Measurements from ENCODE around the gene B4GALNT3. TPM values are rescaled to one million over a fixed set of nuclear protein-coding genes. Genes with fewer than 3 reads are reported as not detected.

B4GALNT3 gene
- total and polyA plus RNA-seq, 2 experiments from 2014 or later = 4.4 to 13.9 TPM

DNA sequence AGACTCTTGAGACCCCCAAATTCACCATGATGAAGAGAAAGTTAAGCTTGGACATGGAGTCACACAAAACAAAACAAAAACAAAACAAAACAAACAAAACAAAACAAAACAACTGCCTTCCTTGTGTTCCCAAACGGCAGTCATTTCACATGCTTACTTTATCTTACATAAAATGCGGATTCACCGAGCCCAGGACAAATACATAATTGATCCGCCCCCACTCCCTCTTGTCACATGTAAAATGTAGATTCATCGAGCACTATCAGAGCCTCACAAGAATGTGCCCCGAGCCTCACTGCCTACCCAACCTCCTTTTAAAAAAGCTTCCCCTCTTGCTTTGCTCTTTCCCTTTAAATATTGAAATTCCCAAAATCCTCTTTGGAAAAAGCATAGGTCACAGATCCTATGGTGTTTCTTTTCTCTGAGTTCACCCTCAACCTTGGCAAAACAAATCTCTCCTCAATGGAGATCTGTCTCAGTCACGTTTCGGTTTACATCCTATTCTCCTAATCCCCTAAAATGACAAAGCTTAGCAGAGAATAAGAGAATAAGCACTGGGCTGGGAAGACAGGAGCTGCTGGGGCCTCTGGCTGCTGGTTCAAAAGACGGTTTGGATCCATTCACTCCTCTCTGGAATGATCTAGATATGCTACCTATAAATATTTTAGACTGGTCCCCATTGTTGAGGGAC is 119.8 kb downstream of the B4GALNT3 start:
- Histone ChIP-seq H3K27me3 (no peaks in the 10 kb centered on the region), H3K9me2 (replicated peaks; ENCODE audit: insufficient read depth) (no peaks in the 10 kb centered on the region), H3K9me3 (ENCODE audit: low read depth) (no peaks in the 10 kb centered on the region), H3K4me1 (ENCODE audit: insufficient read depth) (peaks cover 29% of the 10 kb centered on the region), H3K36me3 (replicated peaks; ENCODE audit: insufficient read depth, low read depth) (no peaks in the 10 kb centered on the region), H3K4me3 (no peak overlapping the region), H2AFZ (no peak overlapping the region), H4K20me1 (ENCODE audit: insufficient read depth, poor library complexity, severe bottlenecking) (no peaks in the 10 kb centered on the region), H3K27ac (no peak overlapping the region), H3K79me2 (no peaks in the 10 kb centered on the region), H3K4me2 (no peak overlapping the region)
- no peak for TF ChIP-seq EZH2 (IDR thresholded peaks at IDR 0.05; ENCODE audit: borderline replicate concordance)
- no peak for TF ChIP-seq EZH2phosphoT487 (IDR thresholded peaks at IDR 0.05; ENCODE audit: low read depth, severe bottlenecking, unreplicated experiment)
- TF ChIP-seq, protein P1, sequence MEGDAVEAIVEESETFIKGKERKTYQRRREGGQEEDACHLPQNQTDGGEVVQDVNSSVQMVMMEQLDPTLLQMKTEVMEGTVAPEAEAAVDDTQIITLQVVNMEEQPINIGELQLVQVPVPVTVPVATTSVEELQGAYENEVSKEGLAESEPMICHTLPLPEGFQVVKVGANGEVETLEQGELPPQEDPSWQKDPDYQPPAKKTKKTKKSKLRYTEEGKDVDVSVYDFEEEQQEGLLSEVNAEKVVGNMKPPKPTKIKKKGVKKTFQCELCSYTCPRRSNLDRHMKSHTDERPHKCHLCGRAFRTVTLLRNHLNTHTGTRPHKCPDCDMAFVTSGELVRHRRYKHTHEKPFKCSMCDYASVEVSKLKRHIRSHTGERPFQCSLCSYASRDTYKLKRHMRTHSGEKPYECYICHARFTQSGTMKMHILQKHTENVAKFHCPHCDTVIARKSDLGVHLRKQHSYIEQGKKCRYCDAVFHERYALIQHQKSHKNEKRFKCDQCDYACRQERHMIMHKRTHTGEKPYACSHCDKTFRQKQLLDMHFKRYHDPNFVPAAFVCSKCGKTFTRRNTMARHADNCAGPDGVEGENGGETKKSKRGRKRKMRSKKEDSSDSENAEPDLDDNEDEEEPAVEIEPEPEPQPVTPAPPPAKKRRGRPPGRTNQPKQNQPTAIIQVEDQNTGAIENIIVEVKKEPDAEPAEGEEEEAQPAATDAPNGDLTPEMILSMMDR (IDR thresholded peaks at IDR 0.05; ENCODE audit: poor library complexity) = no peak
- 53% methylated on average over 9 of the region's 9 CpGs for WGBS (ENCODE audit: low lambda C conversion rate, missing lambda C conversion rate)
- no peak for DNase-seq (ENCODE audit: low spot score)

DNA sequence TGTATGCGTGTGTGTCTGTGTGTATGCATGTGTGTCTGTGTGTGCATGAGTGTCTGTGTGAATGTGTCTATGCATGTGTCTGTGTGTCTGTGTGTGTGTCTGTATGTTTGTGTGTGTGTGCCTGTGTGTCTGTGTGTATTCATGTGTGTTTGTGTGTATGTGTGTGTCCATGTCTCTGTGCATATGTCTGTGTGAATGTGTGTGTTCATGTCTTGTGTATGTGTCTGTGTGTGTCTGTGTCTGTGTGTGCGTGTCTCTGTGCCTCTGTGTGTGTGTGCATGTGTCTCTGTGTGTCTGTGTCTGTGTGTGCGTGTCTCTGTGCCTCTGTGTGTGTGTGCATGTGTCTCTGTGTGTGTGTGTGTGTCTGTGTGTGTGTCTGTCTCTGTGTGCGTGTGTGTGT is 121.1 kb downstream of the B4GALNT3 start:
- H3K27me3 ChIP-seq = no peaks in the 10 kb centered on the region
- no peaks in the 10 kb centered on the region for H3K9me3 ChIP-seq (ENCODE audit: low read depth)
- no peak for DNase-seq (ENCODE audit: low spot score)
- no peaks in the 10 kb centered on the region for H3K79me2 ChIP-seq
- H3K4me1 ChIP-seq (ENCODE audit: insufficient read depth) = peaks cover 21% of the 10 kb centered on the region
- no peak overlapping the region for H3K27ac ChIP-seq
- 96% methylated on average over 4 of the region's 4 CpGs for WGBS (ENCODE audit: low lambda C conversion rate, missing lambda C conversion rate)
- H3K9me2 ChIP-seq (replicated peaks; ENCODE audit: insufficient read depth) = no peaks in the 10 kb centered on the region
- no peak overlapping the region for H2AFZ ChIP-seq
- no peak overlapping the region for H3K4me3 ChIP-seq
- H4K20me1 ChIP-seq (ENCODE audit: insufficient read depth, poor library complexity, severe bottlenecking) = no peaks in the 10 kb centered on the region
- TF ChIP-seq EZH2phosphoT487 (IDR thresholded peaks at IDR 0.05; ENCODE audit: low read depth, severe bottlenecking, unreplicated experiment) (no peak), EZH2 (IDR thresholded peaks at IDR 0.05; ENCODE audit: borderline replicate concordance) (no peak)
- TF ChIP-seq, protein P1 (IDR thresholded peaks at IDR 0.05; ENCODE audit: poor library complexity) = no peak
- H3K36me3 ChIP-seq (replicated peaks; ENCODE audit: insufficient read depth, low read depth) = no peaks in the 10 kb centered on the region
- no peak overlapping the region for H3K4me2 ChIP-seq

DNA sequence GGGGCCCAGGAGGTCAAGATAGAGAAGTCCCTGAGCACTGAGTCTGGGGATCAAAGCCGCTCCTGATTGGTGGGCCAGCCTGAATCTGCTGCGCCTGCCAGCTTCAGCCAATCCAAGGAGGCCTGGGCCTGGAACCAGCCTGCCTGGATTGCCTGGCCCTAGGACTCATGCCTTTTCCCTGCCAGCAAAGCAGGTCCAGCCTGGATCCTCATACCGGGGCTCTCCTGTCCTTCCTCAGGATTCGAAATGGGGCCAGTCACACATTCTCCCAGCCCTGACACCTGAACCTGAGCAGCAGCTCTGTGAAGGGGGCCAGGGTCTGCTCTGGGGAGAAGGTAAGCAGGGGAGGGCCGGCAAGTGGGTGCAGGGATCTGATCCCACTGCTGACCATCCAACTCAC is 121.6 kb downstream of the B4GALNT3 start:
- H3K4me3 ChIP-seq = no peak overlapping the region
- no peaks in the 10 kb centered on the region for H3K79me2 ChIP-seq
- no peaks in the 10 kb centered on the region for H3K9me2 ChIP-seq (replicated peaks; ENCODE audit: insufficient read depth)
- TF ChIP-seq, protein P1 (IDR thresholded peaks at IDR 0.05; ENCODE audit: poor library complexity) = no peak
- no peaks in the 10 kb centered on the region for H4K20me1 ChIP-seq (ENCODE audit: insufficient read depth, poor library complexity, severe bottlenecking)
- H3K27me3 ChIP-seq = no peaks in the 10 kb centered on the region
- H3K4me1 ChIP-seq (ENCODE audit: insufficient read depth) = peaks cover 16% of the 10 kb centered on the region
- no peak overlapping the region for H3K4me2 ChIP-seq
- H3K36me3 ChIP-seq (replicated peaks; ENCODE audit: insufficient read depth, low read depth) = no peaks in the 10 kb centered on the region
- no peak overlapping the region for H2AFZ ChIP-seq
- WGBS (ENCODE audit: low lambda C conversion rate, missing lambda C conversion rate) = 95% methylated on average over 5 of the region's 5 CpGs
- no peaks in the 10 kb centered on the region for H3K9me3 ChIP-seq (ENCODE audit: low read depth)
- no peak for DNase-seq (ENCODE audit: low spot score)
- H3K27ac ChIP-seq = no peak overlapping the region

All from hepatocyte (in vitro differentiated cells).